Sigmoid colon (tissue), 4 donors: Measurements from ENCODE around the gene RFX3.

Experiments used
- POLR2AphosphoS5 ChIP-seq, 4 donors: sonication (generic); formaldehyde crosslinking; IDR thresholded peaks; one replicate each; pipeline ENCODE4 v1.6.1; 2017; ENCODE audit warnings: antibody characterized with exemption in 4 of 4
- TF ChIP-seq, protein P1 (sequence below), 4 experiments: fragments of 450-650 bp in 3 of 4; fragments of 200-600 bp in 1 of 4; IDR thresholded peaks; one replicate each; pipeline ENCODE4 v1.5.1; 2016 to 2019; ENCODE audit warnings: antibody characterized with exemption in 4 of 4, mild to moderate bottlenecking in 3 of 4, moderate library complexity in 2 of 4

DNA sequence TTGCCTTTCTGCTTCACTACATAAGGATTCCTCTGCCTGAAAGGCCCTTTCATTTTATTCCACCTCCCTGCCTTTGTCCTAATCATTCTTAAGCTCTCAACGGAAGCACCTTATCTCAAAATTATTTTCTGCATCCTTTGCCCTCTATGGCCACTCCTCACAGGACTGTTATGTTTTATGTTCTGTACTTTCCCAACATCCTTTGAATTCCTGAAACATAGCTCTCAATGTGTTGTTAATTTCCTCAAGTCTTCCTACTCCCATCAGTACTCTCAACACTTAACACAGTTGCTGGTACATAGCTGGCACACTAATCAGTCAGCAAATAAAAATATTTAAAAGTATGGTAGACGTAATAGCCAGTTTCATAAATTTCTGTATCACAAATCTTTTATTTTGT is 193.0 kb downstream of the RFX3 start:
- TF ChIP-seq, protein P1, sequence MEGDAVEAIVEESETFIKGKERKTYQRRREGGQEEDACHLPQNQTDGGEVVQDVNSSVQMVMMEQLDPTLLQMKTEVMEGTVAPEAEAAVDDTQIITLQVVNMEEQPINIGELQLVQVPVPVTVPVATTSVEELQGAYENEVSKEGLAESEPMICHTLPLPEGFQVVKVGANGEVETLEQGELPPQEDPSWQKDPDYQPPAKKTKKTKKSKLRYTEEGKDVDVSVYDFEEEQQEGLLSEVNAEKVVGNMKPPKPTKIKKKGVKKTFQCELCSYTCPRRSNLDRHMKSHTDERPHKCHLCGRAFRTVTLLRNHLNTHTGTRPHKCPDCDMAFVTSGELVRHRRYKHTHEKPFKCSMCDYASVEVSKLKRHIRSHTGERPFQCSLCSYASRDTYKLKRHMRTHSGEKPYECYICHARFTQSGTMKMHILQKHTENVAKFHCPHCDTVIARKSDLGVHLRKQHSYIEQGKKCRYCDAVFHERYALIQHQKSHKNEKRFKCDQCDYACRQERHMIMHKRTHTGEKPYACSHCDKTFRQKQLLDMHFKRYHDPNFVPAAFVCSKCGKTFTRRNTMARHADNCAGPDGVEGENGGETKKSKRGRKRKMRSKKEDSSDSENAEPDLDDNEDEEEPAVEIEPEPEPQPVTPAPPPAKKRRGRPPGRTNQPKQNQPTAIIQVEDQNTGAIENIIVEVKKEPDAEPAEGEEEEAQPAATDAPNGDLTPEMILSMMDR (IDR thresholded peaks at IDR 0.05), result no peak
- no peak for TF ChIP-seq POLR2AphosphoS5 (IDR thresholded peaks at IDR 0.05)
